ENCODE data around the gene NCF4.

NCF4 gene

DNA sequence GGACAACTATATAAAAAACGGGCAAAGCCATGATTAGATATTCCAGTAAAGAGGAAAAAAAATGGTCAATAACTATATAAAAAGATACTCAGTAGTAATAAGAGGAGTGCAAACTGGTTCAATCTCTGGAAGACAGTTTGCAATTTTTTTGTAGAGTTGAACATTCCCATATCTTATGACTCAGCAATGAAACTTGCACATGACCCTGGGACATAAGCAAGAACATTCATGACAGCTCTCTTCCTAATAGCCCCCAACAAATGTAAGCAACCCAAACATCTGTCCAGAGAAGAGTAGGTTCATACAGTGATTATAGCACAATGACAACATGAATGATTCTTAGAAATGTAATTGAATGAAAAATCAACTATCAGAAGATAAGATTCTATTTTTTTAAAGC, 30.8 kb downstream of the NCF4 start:
- in situ Hi-C loops (cut with HindIII; ENCODE audit: low sequenced_read_pairs), result no loop called here

GRCh38 chr22:36892292-36892691, 31.5 kb downstream of the NCF4 start:
- in situ Hi-C loops (cut with HindIII; ENCODE audit: low sequenced_read_pairs), result no loop called here

DNA sequence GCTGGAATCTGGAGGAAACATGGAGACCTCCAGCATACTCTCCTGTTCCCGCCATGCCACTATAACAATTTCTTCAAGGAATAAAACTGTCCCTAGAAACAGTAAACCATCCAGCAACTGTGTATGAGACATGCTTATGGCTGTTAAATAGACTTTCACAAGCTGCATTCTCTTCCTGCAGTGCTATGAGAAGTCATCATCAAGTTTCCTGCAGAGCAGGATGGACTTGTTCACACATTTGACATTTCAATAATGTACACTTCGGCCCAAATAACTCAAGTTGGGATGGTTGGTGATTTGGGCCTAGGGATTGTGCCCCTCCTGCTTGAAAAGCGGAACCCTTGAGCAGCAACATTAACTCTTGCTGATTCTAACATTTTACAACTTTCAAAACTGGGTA, 32.5 kb downstream of the NCF4 start:
- in situ Hi-C loops (cut with HindIII; ENCODE audit: low sequenced_read_pairs), result no loop called here

GRCh38 chr22:36894266-36894665, 33.5 kb downstream of the NCF4 start:
- in situ Hi-C loops (cut with HindIII; ENCODE audit: low sequenced_read_pairs), result no loop called here

DNA sequence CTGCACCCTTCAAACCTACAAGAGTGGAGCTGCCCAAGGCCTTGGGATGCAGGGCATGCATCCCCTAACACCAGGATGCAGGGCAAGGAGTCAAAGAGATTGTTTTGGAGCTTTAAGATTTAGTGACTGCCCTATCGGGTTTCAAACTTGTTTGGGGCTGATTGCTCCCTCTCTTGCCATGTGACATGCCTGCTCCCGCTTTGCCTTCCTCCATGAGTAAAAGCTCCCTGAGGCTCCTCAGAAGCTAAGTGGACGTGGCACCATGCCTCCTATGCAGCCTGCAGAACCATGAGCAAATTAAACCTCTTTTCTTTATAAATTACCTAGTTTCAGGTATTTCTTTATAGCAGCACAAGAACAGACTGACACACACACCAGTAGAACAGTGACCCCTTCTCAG, 36.8 kb downstream of the NCF4 start:
- in situ Hi-C loops (cut with HindIII; ENCODE audit: low sequenced_read_pairs), result no loop called here

- in situ Hi-C loops (cut with HindIII; ENCODE audit: low sequenced_read_pairs), result no loop called here
These were observed 37.9 kb downstream of the NCF4 start for GRCh38 chr22:36898690-36899089.

GRCh38 chr22:36899498-36899897, 38.7 kb downstream of the NCF4 start:
- in situ Hi-C loops (cut with HindIII; ENCODE audit: low sequenced_read_pairs), result no loop called here

- in situ Hi-C loops (cut with HindIII; ENCODE audit: low sequenced_read_pairs), result no loop called here
These were observed 39.4 kb downstream of the NCF4 start for GRCh38 chr22:36900225-36900624.

GRCh38 chr22:36900880-36901279, 40.1 kb downstream of the NCF4 start:
- in situ Hi-C loops (cut with HindIII; ENCODE audit: low sequenced_read_pairs), result no loop called here

GRCh38 chr22:36901411-36902142, 40.8 kb downstream of the NCF4 start:
- in situ Hi-C loops (cut with HindIII; ENCODE audit: low sequenced_read_pairs), result no loop called here

DNA sequence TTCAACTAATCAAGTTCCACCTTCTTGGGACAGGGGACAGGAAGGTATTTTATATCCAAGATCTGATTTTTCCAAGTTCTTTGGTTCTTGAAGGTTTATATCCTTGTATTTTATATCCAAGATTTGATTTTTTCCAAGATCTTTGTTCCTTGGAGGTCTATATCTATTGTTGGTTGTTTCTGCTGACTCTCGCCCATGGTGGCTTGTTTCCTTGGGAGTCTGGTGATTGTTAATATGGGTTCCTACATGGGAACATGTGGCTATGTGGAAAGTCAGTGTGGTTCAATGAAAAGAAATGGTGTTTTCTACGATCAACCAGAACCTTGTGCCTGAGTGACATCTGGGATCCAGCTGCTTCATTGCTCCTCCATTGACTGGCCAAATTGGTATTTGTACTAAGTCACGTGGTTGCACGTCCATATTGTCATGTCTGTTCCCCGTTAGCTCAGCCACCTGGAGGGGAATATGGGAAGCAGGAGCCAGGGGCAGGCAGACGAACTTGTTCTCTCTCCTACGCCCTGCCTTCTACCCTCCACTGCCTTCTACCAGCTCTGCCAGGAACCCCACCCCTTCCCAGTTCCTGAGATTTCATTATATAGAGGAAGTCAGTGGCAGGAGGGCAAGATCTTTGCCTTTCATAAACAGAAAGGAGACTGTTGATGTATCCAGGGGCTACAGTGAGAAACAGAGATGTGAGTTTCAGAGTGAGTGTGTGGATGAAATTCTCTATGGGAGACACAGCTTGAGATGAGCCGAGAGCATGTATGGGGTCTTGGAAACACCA, 41.5 kb downstream of the NCF4 start:
- in situ Hi-C loops (cut with HindIII; ENCODE audit: low sequenced_read_pairs), result no loop called here

- in situ Hi-C loops (cut with HindIII; ENCODE audit: low sequenced_read_pairs), result no loop called here
These were observed 43.6 kb downstream of the NCF4 start for GRCh38 chr22:36904260-36904880.

- in situ Hi-C loops (cut with HindIII; ENCODE audit: low sequenced_read_pairs), result no loop called here
These were observed 46.7 kb downstream of the NCF4 start for GRCh38 chr22:36907253-36908195.

GRCh38 chr22:36910461-36910860, 49.7 kb downstream of the NCF4 start:
- in situ Hi-C loops (cut with HindIII; ENCODE audit: low sequenced_read_pairs), result no loop called here

DNA sequence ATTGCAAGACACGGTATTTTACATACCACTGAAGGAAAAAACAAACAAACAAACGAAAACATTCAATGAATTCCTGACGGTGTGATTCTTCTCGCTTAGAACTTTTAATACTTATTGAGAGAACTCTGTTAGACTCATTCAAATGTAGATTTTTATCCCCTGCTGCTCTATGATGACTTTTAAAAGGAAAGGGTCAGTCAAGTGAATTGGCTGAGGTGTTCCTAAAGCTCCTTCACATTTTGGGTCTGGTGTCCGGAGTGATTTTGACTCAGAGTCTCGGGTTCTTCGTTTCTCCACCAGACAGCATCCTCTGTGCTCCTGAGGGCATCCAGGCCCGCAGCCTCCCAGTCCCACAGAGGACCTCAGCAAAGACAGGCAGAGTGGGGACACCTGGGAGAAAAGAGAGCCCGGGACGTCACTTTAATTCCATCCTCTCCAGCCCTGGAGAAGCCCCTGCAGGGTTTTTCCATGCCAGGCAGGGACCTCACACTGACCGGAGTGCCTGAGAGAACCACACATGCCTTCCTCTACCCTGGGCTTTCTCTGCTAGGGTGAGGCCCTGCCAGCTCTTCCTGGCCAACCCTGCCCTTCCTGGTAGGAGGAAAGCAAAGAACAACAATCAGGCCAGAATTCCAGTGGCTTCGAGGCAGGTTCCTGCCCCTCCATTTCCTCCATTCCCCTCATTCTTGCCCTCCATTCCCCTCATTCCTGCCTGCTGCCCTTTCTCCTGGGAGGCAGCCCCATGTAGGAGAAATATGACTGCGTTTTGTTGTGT, 51.3 kb downstream of the NCF4 start:
- in situ Hi-C loops (cut with HindIII; ENCODE audit: low sequenced_read_pairs), result no loop called here

GRCh38 chr22:36912694-36913426, 52.1 kb downstream of the NCF4 start:
- in situ Hi-C loops (cut with HindIII; ENCODE audit: low sequenced_read_pairs), result no loop called here

DNA sequence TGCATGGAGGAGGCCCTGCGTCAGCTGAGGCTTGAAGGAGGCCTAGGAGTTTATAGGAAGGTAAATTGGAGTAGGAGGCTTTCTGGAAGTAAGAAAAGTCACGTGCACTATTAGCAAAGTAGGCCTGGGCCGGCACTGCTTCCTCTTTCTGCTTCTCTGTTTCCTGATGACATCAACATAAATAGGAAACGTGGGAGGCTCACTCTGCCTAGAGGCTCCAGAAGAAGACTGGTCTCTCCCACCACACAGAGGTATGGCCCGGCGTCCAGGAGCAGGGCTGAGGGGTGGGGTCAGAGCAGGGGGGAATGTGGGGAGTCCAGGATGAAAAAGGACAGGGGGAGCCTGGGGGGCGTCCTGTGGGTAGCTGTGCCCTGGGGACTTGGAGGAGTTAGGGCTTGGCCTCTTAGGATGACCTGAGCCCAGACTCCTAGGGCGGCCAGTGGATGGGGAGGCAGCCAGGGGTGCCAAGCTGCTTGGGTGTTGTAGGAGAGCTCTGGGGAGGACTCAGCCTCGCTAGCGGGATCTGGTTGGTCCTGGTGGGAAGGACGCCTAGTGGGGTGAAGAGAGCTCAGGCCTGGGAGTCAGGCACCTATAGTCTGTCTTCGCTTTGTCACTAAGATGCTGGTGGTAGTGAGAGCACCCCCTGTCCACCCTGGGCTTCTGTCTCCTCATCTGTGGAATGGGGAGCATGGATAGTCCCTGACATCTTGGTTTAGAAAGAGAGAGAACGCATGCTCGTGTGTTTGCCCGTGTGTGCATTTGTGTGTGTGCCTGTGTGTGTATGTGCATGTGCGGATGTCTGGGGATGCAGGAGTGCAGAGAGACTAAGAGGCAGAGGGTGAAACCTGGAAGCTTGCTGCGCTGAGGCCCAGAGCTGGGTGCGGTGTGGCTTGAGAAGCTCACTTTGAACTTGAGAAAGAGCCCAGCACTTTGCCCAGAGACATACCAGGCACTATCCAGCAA, 52.9 kb downstream of the NCF4 start, which contains the start of gene CSF2RB:
TSS of gene CSF2RB (plus strand) at position 202 of the 963 bp plus-strand sequence. CDS start 8,580 bp downstream, outside the sequence.
- in situ Hi-C loops (cut with HindIII; ENCODE audit: low sequenced_read_pairs), result no loop called here

GRCh38 chr22:36914390-36914752, 53.6 kb downstream of the NCF4 start:
- in situ Hi-C loops (cut with HindIII; ENCODE audit: low sequenced_read_pairs), result no loop called here
